ENCODE data around the gene GH1. TPM values are rescaled to one million over a fixed set of nuclear protein-coding genes. Genes with fewer than 3 reads are reported as not detected.
A peak's percentile ranks its signal among the peaks of the same experiment; 100 is the strongest.
"Not testable (repeated sequence)": the region's sequence is repeated elsewhere in the genome, so short reads cannot be mapped to it uniquely, and the experiment has no call there.

Gene GH1
- polyA plus RNA-seq, 1 of the 3 experiments (the other 2 are of a cell fraction), result not detected

GRCh38 chr17:63881935-63882601 lies 36.6 kb downstream of the GH1 start, which contains the start of gene GH2:
GH2 (minus strand) TSS chr17:63881944; CDS start chr17:63881801, 143 bp downstream.
- Histone ChIP-seq H3K4me3 (ENCODE audit: low read depth in 2 of 2, low read length in 1 of 2) (no peak within 1 kb of the TSS), H3K9ac (no peak within 1 kb of the TSS), H3K36me3 (replicated peaks in 1 of 2; ENCODE audit: control insufficient read depth in 1 of 2, insufficient read depth in 2 of 2, low read length in 1 of 2) (no peaks in the 10 kb centered on the region), H3K27ac (ENCODE audit: low read depth in 2 of 2, low read length in 1 of 2) (no peak within 1 kb of the TSS), H3K27me3 (ENCODE audit: insufficient read depth) (peaks cover 5% of the 10 kb centered on the region), H3F3A (replicated peaks; ENCODE audit: insufficient read depth) (no peaks in the 10 kb centered on the region), H4K20me1 (ENCODE audit: insufficient read depth) (no peaks in the 10 kb centered on the region), H2AFZ (ENCODE audit: low read depth) (no peak within 1 kb of the TSS), H3K9me3 (no peaks in the 10 kb centered on the region), H3K4me1 (ENCODE audit: control insufficient read depth in 1 of 2, insufficient read depth in 2 of 2, low read depth in 1 of 2, low read length in 1 of 2) (no peaks in the 10 kb centered on the region), H3K79me2 (ENCODE audit: insufficient read depth) (no peaks in the 10 kb centered on the region), H3K4me2 (no peak within 1 kb of the TSS), H3K9me2 (no peaks in the 10 kb centered on the region)
- CTCF ChIA-PET, result interaction anchor here (1.1 to 2.7 kb wide), 10 partner anchors 16 to 146 kb away, joined by 3 to 15 read pairs (median 5); partner anchors contain the start of gene CSHL1
- WGBS (ENCODE audit: low lambda C conversion rate), result 53% methylated on average over 11 of the region's 15 CpGs
- DNase-seq, result peak; percentile 85
- TF ChIP-seq TEAD4 (IDR thresholded peaks at IDR 0.05; ENCODE audit: borderline replicate concordance, insufficient read depth), result no peak
- TF ChIP-seq CTCF (IDR thresholded peaks at IDR 0.05), result peak; percentile 51
- POLR2A ChIA-PET, result no interaction called here

- H3K27me3 ChIP-seq (ENCODE audit: insufficient read depth); H4K20me1 ChIP-seq (ENCODE audit: insufficient read depth); H3F3A ChIP-seq (replicated peaks; ENCODE audit: insufficient read depth); H3K9ac ChIP-seq; H2AFZ ChIP-seq (ENCODE audit: low read depth); H3K9me2 ChIP-seq; DNase-seq; H3K36me3 ChIP-seq (replicated peaks in 1 of 2; ENCODE audit: control insufficient read depth in 1 of 2, insufficient read depth in 2 of 2, low read length in 1 of 2); H3K4me2 ChIP-seq; H3K79me2 ChIP-seq (ENCODE audit: insufficient read depth); H3K27ac ChIP-seq (ENCODE audit: low read depth in 2 of 2, low read length in 1 of 2); POLR2A ChIA-PET; H3K9me3 ChIP-seq; H3K4me3 ChIP-seq (ENCODE audit: low read depth in 2 of 2, low read length in 1 of 2); H3K4me1 ChIP-seq (ENCODE audit: control insufficient read depth in 1 of 2, insufficient read depth in 2 of 2, low read depth in 1 of 2, low read length in 1 of 2): not testable (repeated sequence)
- WGBS (ENCODE audit: low lambda C conversion rate), result 77% methylated on average over 11 of the region's 11 CpGs
- CTCF ChIA-PET, result interaction anchor here (1.1 to 2.0 kb wide), 7 partner anchors 16 to 147 kb away, joined by 3 to 11 read pairs (median 5); partner anchors contain the start of gene CSHL1
These were observed 37.3 kb downstream of the GH1 start for GRCh38 chr17:63881337-63881736.

GRCh38 chr17:63880706-63881105 lies 37.9 kb downstream of the GH1 start:
- POLR2A ChIA-PET, result no interaction called here

More at GRCh38 chr17:63880706-63881105, 37.9 kb downstream of the GH1 start:
- Histone ChIP-seq H3K4me3 (ENCODE audit: low read depth in 2 of 2, low read length in 1 of 2) (no peak overlapping the region), H3F3A (replicated peaks; ENCODE audit: insufficient read depth) (no peaks in the 10 kb centered on the region), H3K27me3 (ENCODE audit: insufficient read depth) (peaks cover 5% of the 10 kb centered on the region), H3K9ac (no peak overlapping the region), H3K9me2 (no peaks in the 10 kb centered on the region), H4K20me1 (ENCODE audit: insufficient read depth) (no peaks in the 10 kb centered on the region), H3K36me3 (replicated peaks in 1 of 2; ENCODE audit: control insufficient read depth in 1 of 2, insufficient read depth in 2 of 2, low read length in 1 of 2) (no peaks in the 10 kb centered on the region), H3K4me1 (ENCODE audit: control insufficient read depth in 1 of 2, insufficient read depth in 2 of 2, low read depth in 1 of 2, low read length in 1 of 2) (no peaks in the 10 kb centered on the region), H3K4me2 (no peak overlapping the region), H3K79me2 (ENCODE audit: insufficient read depth) (no peaks in the 10 kb centered on the region), H3K27ac (ENCODE audit: low read depth in 2 of 2, low read length in 1 of 2) (no peak overlapping the region), H2AFZ (ENCODE audit: low read depth) (no peak overlapping the region), H3K9me3 (no peaks in the 10 kb centered on the region)
- 57% methylated on average over 4 of the region's 12 CpGs for WGBS (ENCODE audit: low lambda C conversion rate)
- TF ChIP-seq FOXM1 (IDR thresholded peaks at IDR 0.05; ENCODE audit: low read depth), result no peak
- no peak for TF ChIP-seq USF1 (IDR thresholded peaks at IDR 0.05; ENCODE audit: borderline replicate concordance, low read depth)
- no peak for TF ChIP-seq RCOR1 (IDR thresholded peaks at IDR 0.05; ENCODE audit: low read length)
- TF ChIP-seq GABPA (IDR thresholded peaks at IDR 0.05; ENCODE audit: low read depth), result no peak
- TF ChIP-seq TCF12 (IDR thresholded peaks at IDR 0.05), result no peak
- no peak for TF ChIP-seq MAX (IDR thresholded peaks at IDR 0.05; ENCODE audit: low read depth)
- no peak for TF ChIP-seq MXI1 (IDR thresholded peaks at IDR 0.05; ENCODE audit: low read depth, low read length)
- no peak for TF ChIP-seq PBX3 (IDR thresholded peaks at IDR 0.05)
- TF ChIP-seq USF2 (IDR thresholded peaks at IDR 0.05; ENCODE audit: borderline replicate concordance, low read depth, low read length), result no peak
- no peak for TF ChIP-seq CTCF (IDR thresholded peaks at IDR 0.05)
- TF ChIP-seq EP300 (IDR thresholded peaks at IDR 0.05; ENCODE audit: borderline replicate concordance in 1 of 2, low read depth in 1 of 2, low read length in 1 of 2), result no peak
- CTCF ChIA-PET, result interaction anchor here (1.2 to 2.0 kb wide), 6 partner anchors 15 to 147 kb away, joined by 3 to 11 read pairs (median 6); partner anchors contain the start of gene CSHL1
- DNase-seq, result no peak

Data from SK-N-SH (cell line).